HepG2 (cell line): ENCODE measurements around the gene PRRT2. TPM values are rescaled to one million over a fixed set of nuclear protein-coding genes. Genes with fewer than 3 reads are reported as not detected.

Source experiments
- E2F1 ChIP-seq: sonication (generic); formaldehyde crosslinking; IDR thresholded peaks from 2 replicates; pipeline ENCODE4 v1.5.0; 2020; ENCODE audit warnings: missing genetic modification reagents
- IRF9 ChIP-seq: sonication (generic); formaldehyde crosslinking; IDR thresholded peaks from 2 replicates; pipeline ENCODE4 v1.8.0; 2022; ENCODE audit warnings: missing genetic modification reagents, mild to moderate bottlenecking, borderline replicate concordance
- MTF2 ChIP-seq: sonication (generic); formaldehyde crosslinking; IDR thresholded peaks from 2 replicates; pipeline ENCODE4 v1.5.0; 2020; ENCODE audit warnings: missing genetic modification reagents, borderline replicate concordance
- NFATC3 ChIP-seq: sonication (generic); formaldehyde crosslinking; IDR thresholded peaks from 2 replicates; pipeline ENCODE4 v1.5.1; 2020; ENCODE audit warnings: mild to moderate bottlenecking, missing genetic modification reagents
- NKX3-1 ChIP-seq: sonication (generic); formaldehyde crosslinking; IDR thresholded peaks from 2 replicates; pipeline ENCODE4 v1.5.0; 2020; ENCODE audit warnings: missing genetic modification reagents
- U2AF1 ChIP-seq: fragments of 200-400 bp; formaldehyde crosslinking; optimal IDR thresholded peaks from 2 replicates; pipeline ENCODE3; 2017; ENCODE audit warnings: mild to moderate bottlenecking, low read depth, low read length
- XRCC5 ChIP-seq: fragments of 200-400 bp; formaldehyde crosslinking; optimal IDR thresholded peaks from 2 replicates; pipeline ENCODE3; 2017; ENCODE audit warnings: mild to moderate bottlenecking, low read length
- YY1 ChIP-seq: IDR thresholded peaks from 2 replicates; pipeline ENCODE4 v1.6.1; 2011; ENCODE audit warnings: low read length, low read depth, moderate library complexity, mild to moderate bottlenecking; ENCODE audit not compliant: insufficient read depth, insufficient replicate concordance
- ZNF234 ChIP-seq: sonication (generic); formaldehyde crosslinking; conservative IDR thresholded peaks from 2 replicates; pipeline ENCODE4 v1.5.1; 2020; ENCODE audit warnings: mild to moderate bottlenecking, missing genetic modification reagents
- ZNF572 ChIP-seq: sonication (generic); formaldehyde crosslinking; IDR thresholded peaks from 2 replicates; pipeline ENCODE4 v1.5.1; 2020; ENCODE audit warnings: mild to moderate bottlenecking, missing genetic modification reagents
- ZNF749 ChIP-seq: sonication (generic); formaldehyde crosslinking; IDR thresholded peaks from 2 replicates; pipeline ENCODE4 v1.8.0; 2022; ENCODE audit warnings: mild to moderate bottlenecking, missing genetic modification reagents, moderate library complexity, borderline replicate concordance
- ZNF776 ChIP-seq: sonication (generic); formaldehyde crosslinking; IDR thresholded peaks from 2 replicates; pipeline ENCODE4 v1.4.0; 2020; ENCODE audit warnings: mild to moderate bottlenecking, missing genetic modification reagents
- ZNF839 ChIP-seq: sonication (generic); formaldehyde crosslinking; IDR thresholded peaks from 2 replicates; pipeline ENCODE4 v1.4.0; 2020; ENCODE audit warnings: missing genetic modification reagents, mild to moderate bottlenecking, borderline replicate concordance
- ZNF850 ChIP-seq: sonication (generic); formaldehyde crosslinking; conservative IDR thresholded peaks from 2 replicates; pipeline ENCODE4 v1.9.0; 2021; ENCODE audit warnings: mild to moderate bottlenecking, missing genetic modification reagents
- ZNF883 ChIP-seq: sonication (generic); formaldehyde crosslinking; IDR thresholded peaks from 2 replicates; pipeline ENCODE4 v1.5.1; 2020; ENCODE audit warnings: mild to moderate bottlenecking, missing genetic modification reagents; ENCODE audit errors: not compliant biosample characterization
- polyA plus RNA-seq, 8 experiments: library from polyadenylated mRNA; depleted of rRNA in 3 of 8; stranded (reverse) in 7 of 8; unstranded in 1 of 8; fragments of >200 nt; fragmentation: Illumina TruSeq in 4 of 8; extraction: Trizol in 4 of 8; gene quantifications; 2 replicates each; pipeline versions ENCODE4 v1.2.1 to v1.2.3, GENCODE V29; 2011 to 2016; ENCODE audit warnings: low read depth in 4 of 8, missing spikeins in 1 of 8, mixed read lengths in 1 of 8; ENCODE audit not compliant: insufficient read depth in 1 of 8
- total RNA-seq, 5 experiments: library from RNA; depleted of rRNA; stranded (reverse); fragments of >200 nt; fragmentation: Illumina TruSeq; extraction: Trizol; gene quantifications; 2 replicates each; pipeline ENCODE4 v1.2.3, GENCODE V29; 2016; ENCODE audit warnings: low read depth in 1 of 5
- TF ChIP-seq, protein P1 (sequence below): sonication (generic); formaldehyde crosslinking; IDR thresholded peaks from 2 replicates; pipeline ENCODE4 v1.4.0; 2020; ENCODE audit warnings: missing genetic modification reagents, borderline replicate concordance
- TF ChIP-seq, protein P2 (sequence below): sonication (generic); formaldehyde crosslinking; IDR thresholded peaks from 2 replicates; pipeline ENCODE4 v1.4.0; 2020; ENCODE audit warnings: missing genetic modification reagents

PRRT2 gene
- total and polyA plus RNA-seq, 2 of the 13 experiments (the other 11 are each of a cell fraction or from before 2014, with no cell fraction given) = 0.51 to 1.1 TPM

GRCh38 chr16:29862884-29863668 is 51.1 kb downstream of the PRRT2 start, which contains the start of gene CDIPT (continued):
- TF ChIP-seq, protein P1, sequence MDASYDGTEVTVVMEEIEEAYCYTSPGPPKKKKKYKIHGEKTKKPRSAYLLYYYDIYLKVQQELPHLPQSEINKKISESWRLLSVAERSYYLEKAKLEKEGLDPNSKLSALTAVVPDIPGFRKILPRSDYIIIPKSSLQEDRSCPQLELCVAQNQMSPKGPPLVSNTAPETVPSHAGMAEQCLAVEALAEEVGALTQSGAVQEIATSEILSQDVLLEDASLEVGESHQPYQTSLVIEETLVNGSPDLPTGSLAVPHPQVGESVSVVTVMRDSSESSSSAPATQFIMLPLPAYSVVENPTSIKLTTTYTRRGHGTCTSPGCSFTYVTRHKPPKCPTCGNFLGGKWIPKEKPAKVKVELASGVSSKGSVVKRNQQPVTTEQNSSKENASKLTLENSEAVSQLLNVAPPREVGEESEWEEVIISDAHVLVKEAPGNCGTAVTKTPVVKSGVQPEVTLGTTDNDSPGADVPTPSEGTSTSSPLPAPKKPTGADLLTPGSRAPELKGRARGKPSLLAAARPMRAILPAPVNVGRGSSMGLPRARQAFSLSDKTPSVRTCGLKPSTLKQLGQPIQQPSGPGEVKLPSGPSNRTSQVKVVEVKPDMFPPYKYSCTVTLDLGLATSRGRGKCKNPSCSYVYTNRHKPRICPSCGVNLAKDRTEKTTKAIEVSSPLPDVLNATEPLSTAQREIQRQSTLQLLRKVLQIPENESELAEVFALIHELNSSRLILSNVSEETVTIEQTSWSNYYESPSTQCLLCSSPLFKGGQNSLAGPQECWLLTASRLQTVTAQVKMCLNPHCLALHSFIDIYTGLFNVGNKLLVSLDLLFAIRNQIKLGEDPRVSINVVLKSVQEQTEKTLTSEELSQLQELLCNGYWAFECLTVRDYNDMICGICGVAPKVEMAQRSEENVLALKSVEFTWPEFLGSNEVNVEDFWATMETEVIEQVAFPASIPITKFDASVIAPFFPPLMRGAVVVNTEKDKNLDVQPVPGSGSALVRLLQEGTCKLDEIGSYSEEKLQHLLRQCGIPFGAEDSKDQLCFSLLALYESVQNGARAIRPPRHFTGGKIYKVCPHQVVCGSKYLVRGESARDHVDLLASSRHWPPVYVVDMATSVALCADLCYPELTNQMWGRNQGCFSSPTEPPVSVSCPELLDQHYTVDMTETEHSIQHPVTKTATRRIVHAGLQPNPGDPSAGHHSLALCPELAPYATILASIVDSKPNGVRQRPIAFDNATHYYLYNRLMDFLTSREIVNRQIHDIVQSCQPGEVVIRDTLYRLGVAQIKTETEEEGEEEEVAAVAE (CRISPR knock-in tag) = peak; percentile 51; the same call in 1 of the 2 replicates
- TF ChIP-seq IRF9 (CRISPR knock-in tag) = peak; percentile 80; the same call in 1 of the 2 replicates
- TF ChIP-seq ZNF572 = no peak; the same call in 1 of the 2 replicates
- no peak for TF ChIP-seq E2F1 (CRISPR knock-in tag)
- 0 out of 2 replicates have a peak, but pooled peaks have one; percentile 16 for TF ChIP-seq NFATC3 (CRISPR knock-in tag)
- no peak for TF ChIP-seq MTF2 (CRISPR knock-in tag)
- no peak; the same call in 1 of the 2 replicates for TF ChIP-seq ZNF776 (CRISPR knock-in tag)
- no peak for TF ChIP-seq ZNF234 (CRISPR knock-in tag)
- TF ChIP-seq ZNF839 (CRISPR knock-in tag) = no peak; the same call in 1 of the 2 replicates
- TF ChIP-seq, protein P2, sequence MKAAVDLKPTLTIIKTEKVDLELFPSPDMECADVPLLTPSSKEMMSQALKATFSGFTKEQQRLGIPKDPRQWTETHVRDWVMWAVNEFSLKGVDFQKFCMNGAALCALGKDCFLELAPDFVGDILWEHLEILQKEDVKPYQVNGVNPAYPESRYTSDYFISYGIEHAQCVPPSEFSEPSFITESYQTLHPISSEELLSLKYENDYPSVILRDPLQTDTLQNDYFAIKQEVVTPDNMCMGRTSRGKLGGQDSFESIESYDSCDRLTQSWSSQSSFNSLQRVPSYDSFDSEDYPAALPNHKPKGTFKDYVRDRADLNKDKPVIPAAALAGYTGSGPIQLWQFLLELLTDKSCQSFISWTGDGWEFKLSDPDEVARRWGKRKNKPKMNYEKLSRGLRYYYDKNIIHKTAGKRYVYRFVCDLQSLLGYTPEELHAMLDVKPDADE = no peak
- no peak for TF ChIP-seq ZNF749 (CRISPR knock-in tag)
- TF ChIP-seq U2AF1 = peak; percentile 100
- TF ChIP-seq ZNF850 = no peak
- TF ChIP-seq YY1 = peak; percentile 64
- TF ChIP-seq XRCC5 = peak; percentile 99
- peak; percentile 30 for TF ChIP-seq ZNF883 (CRISPR knock-in tag)
- no peak for TF ChIP-seq NKX3-1 (CRISPR knock-in tag)
